GM21515 (cell line): ENCODE measurements around the gene CPEB1.

Source experiments
- ATAC-seq: cut with Tn5 transposase; IDR thresholded peaks from one replicate; pipeline ENCODE4 v1.9.1; 2021; ENCODE audit not compliant: unreplicated experiment

CPEB1 gene

GRCh38 chr15:82595766-82596165 is 51.4 kb downstream of the CPEB1 start:
- no peak for ATAC-seq

- no peak for ATAC-seq
These were observed 52.0 kb downstream of the CPEB1 start for GRCh38 chr15:82595203-82595602.

GRCh38 chr15:82587805-82588204 is 59.4 kb downstream of the CPEB1 start:
- ATAC-seq = no peak

- no peak for ATAC-seq
These were observed 62.1 kb downstream of the CPEB1 start for GRCh38 chr15:82585072-82585471.

- ATAC-seq = no peak
These were observed 66.5 kb downstream of the CPEB1 start for GRCh38 chr15:82580713-82581112.

- ATAC-seq = no peak
These were observed 71.8 kb downstream of the CPEB1 start for GRCh38 chr15:82575335-82575734.

- ATAC-seq = no peak
These were observed 74.2 kb downstream of the CPEB1 start for GRCh38 chr15:82572986-82573385.

- no peak for ATAC-seq
These were observed 74.9 kb downstream of the CPEB1 start for GRCh38 chr15:82572311-82572710.

- ATAC-seq = no peak
These were observed 75.4 kb downstream of the CPEB1 start for GRCh38 chr15:82571722-82572222.

- no peak for ATAC-seq
These were observed 76.2 kb downstream of the CPEB1 start for GRCh38 chr15:82570721-82571508.

- ATAC-seq = no peak
These were observed 77.3 kb downstream of the CPEB1 start for GRCh38 chr15:82569834-82570233.

GRCh38 chr15:82568986-82569385 is 78.2 kb downstream of the CPEB1 start:
- ATAC-seq = no peak

- no peak for ATAC-seq
These were observed 79.5 kb downstream of the CPEB1 start for GRCh38 chr15:82567661-82568060.

- ATAC-seq = no peak
These were observed 80.5 kb downstream of the CPEB1 start for GRCh38 chr15:82566690-82567089.

GRCh38 chr15:82558502-82558901 is 88.7 kb downstream of the CPEB1 start:
- no peak for ATAC-seq

GRCh38 chr15:82556315-82557035 is 90.7 kb downstream of the CPEB1 start:
- no peak for ATAC-seq

GRCh38 chr15:82554849-82555248 is 92.3 kb downstream of the CPEB1 start:
- ATAC-seq = no peak

- no peak for ATAC-seq
These were observed 92.8 kb downstream of the CPEB1 start for GRCh38 chr15:82554351-82554750.

- no peak for ATAC-seq
These were observed 93.3 kb downstream of the CPEB1 start for GRCh38 chr15:82553846-82554245.

- no peak for ATAC-seq
These were observed 94.3 kb downstream of the CPEB1 start for GRCh38 chr15:82552861-82553260.

- ATAC-seq = no peak
These were observed 95.4 kb downstream of the CPEB1 start for GRCh38 chr15:82551646-82552247.

- no peak for ATAC-seq
These were observed 97.9 kb downstream of the CPEB1 start for GRCh38 chr15:82549199-82549665.
